ENCODE results near the gene DHCR7. TPM values are rescaled to one million over a fixed set of nuclear protein-coding genes. Genes with fewer than 3 reads are reported as not detected.

Gene DHCR7
- total RNA-seq, 1 donor from 2014 or later: 47.0 TPM

DNA sequence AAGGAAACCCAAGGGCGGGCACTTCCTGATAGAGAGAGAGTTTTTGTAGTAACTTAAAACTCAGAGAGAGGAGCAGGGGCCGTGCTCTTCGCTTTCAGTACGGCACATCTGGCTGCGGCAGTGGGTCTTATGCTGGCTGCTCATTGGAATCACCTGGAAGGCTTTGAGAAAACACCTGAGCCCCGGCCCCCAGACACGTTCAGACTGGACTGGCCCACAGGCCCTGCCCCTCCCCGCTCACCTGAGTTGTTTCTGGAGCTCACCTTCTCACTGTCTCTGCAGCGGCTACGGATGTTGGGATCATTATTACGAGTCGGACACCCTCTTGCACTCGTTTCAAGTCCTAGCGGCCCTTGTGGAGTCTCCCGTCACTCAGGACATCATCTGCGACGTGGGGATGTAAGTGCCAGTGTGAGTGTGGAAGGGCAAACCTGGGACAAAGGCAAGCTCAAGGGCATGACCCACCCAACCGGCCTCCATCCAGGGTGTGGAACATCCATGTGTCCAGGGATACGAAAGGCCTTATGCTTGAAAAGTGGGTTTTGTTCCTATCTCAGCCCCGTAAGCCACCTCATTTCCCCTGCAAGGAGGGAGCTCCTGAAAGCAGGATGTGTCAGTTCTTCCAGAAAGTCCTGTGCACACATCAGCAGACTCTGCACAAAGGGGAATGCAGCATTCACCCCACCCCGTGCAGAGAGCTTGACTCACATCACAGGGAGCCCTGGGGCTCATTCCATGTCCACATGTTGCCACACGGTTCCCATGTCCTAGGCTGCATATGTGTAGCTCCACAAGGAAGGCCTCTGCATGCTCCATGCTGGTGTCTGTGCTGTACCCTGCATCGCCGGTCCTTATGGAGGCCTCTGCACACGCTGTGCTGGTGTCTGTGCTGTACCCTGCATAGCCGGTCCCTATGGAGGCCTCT is 10.2 kb upstream of the DHCR7 start:
- intact Hi-C loops (cut with micrococcal nuclease): loop anchor here (10.0 kb wide), 2 partner anchors 1184 to 1254 kb away; partner anchors contain the start of genes FADD and PPFIA1

- intact Hi-C loops (cut with micrococcal nuclease): loop anchor here (10.0 kb wide), 2 partner anchors 1182 to 1252 kb away; partner anchors contain the start of genes FADD and PPFIA1
Observed at GRCh38 chr11:71456831-71457230, 8.6 kb upstream of the DHCR7 start.

- intact Hi-C loops (cut with micrococcal nuclease): loop anchor here (10.0 kb wide), 2 partner anchors 1181 to 1251 kb away; partner anchors contain the start of genes FADD and PPFIA1
Observed at GRCh38 chr11:71456294-71456693, 8.1 kb upstream of the DHCR7 start.

- intact Hi-C loops (cut with micrococcal nuclease): loop anchor here (10.0 kb wide), 2 partner anchors 1180 to 1250 kb away; partner anchors contain the start of genes FADD and PPFIA1
Observed at GRCh38 chr11:71454470-71455113, 6.4 kb upstream of the DHCR7 start.

- intact Hi-C loops (cut with micrococcal nuclease): loop anchor here (2.0 to 10.0 kb wide), 3 partner anchors 333 to 1249 kb away; partner anchors contain the start of genes FADD and PPFIA1
Observed at GRCh38 chr11:71453918-71454304, 5.7 kb upstream of the DHCR7 start.

DNA sequence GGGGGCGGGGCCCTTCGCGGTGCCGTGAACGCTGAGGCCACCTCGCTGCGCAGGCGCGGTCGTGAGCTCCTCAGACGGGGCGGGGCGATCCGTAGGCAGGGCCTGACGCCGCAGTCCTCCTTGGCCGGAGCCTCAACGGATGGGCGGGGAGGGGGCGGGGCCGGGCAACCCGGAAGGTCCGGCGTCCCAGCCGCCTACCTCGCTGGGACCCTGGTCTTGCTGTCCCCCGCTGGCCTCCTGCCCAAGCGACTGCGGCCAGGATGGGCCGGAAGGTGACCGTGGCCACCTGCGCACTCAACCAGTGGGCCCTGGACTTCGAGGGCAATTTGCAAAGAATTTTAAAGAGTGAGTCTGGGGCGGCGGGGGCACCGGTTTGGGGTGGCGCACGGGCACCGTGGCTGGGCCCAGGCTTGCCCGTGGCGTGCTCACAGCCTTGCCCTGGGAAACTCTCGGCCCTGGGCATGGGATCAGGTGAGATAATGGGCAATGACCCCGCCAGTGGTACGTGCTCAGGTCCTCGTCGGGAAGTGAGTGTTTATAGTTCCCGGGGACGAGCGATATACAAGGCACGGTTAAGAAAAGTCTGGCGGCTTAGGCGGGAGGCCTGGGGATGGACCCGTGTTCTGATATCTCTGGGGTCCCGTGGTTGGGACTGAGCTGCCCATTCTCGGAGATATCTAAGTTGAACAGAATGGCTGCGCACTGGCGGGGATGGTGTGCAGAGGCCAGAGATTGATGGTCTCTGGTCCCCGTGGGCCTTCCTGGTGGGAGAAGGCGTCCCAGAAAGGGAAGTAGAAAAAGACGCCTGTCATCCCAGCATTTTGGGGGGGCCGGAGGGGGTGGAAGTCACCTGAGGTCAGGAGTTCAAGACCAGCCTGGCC is 5.1 kb upstream of the DHCR7 start, which contains the start of gene NADSYN1:
NADSYN1 (plus strand) TSS at position 167 of the 881 bp plus-strand sequence; CDS start at position 261, 94 bp downstream.
- intact Hi-C loops (cut with micrococcal nuclease): loop anchor here (2.0 to 10.0 kb wide), 3 partner anchors 334 to 1248 kb away; partner anchors contain the start of genes FADD and PPFIA1

DNA sequence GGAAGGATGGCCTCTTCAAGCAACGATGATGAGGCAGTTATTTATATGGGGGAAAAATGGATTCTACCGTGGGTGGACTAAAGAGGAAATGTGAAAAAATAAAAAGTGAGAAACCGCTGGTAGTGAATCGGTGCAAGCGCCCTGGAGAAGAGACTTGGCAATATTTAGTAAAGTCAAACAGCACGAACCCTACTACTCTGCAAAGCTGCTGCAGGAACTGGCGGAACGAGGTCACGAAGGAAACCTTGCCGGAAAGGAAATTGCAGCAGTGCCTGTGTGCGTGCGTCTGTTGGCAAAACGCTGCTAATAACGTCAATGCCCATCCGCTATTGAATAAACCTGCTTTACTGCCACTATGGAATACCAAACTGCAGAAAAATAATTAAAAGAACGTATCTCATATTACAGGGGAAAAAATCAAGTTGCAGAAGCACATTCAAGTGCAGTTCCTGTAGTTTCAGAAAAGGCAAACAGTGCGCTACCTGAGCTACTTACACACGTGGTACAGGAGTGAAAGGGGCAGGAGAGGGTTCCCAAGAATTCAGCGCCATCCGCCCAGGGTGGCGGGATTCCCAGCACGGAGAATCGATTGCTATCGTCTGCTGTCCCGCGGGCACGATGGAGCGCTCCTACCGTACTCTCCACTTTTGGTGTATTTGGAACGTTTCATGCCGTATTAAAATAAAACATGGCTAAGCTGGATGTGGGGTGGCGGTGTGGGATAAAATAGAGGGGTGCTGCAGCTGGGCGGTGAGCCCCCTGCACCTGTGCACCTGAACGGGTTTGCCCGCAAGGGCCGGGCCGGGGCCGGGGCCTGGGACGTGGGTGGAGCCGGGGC is 4.2 kb upstream of the DHCR7 start:
- intact Hi-C loops (cut with micrococcal nuclease): loop anchor here (2.0 to 10.0 kb wide), 3 partner anchors 334 to 1248 kb away; partner anchors contain the start of genes FADD and PPFIA1

GRCh38 chr11:71451596-71452198 is 3.5 kb upstream of the DHCR7 start:
- intact Hi-C loops (cut with micrococcal nuclease): loop anchor here (2.0 to 10.0 kb wide), 3 partner anchors 335 to 1247 kb away; partner anchors contain the start of genes FADD and PPFIA1

DNA sequence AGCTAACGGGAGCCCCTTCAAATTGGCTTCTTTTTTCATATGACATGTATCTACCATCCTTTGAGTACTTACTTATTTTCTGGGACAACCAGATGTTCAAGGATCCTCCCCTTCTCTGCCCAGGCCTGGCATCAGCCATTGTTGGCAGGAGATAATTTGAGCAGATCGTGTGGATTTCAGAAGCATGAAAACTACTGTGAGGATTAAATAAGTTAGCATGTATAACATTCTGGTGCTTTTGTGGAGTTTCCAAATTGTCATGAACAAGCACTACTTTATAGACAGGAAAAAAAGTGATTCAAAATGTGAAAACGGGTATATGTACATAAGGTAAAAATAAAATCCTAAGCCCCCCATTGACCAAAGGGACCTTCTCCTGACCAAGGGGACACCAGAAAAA is 2.7 kb upstream of the DHCR7 start:
- intact Hi-C loops (cut with micrococcal nuclease): loop anchor here (10.0 kb wide), 2 partner anchors 1176 to 1246 kb away; partner anchors contain the start of genes FADD and PPFIA1

DNA sequence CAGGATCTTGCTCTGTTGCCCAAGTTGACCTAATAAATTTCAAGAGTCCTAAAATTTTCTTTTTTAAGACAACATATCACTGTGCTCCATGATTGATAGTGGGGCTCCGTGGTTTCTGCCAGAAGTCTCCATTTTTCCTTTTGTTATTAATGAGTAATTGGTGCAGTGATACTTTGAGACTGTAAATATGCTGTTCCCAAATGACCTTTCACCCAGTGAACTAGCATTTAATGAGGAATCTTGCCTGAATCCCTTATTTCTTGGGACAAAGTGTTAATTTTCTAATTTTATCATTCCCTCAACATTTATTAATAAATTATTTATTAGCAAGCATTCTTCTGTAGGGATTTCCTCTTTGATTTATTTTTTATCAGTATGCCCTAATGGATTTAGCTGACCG is 2.3 kb upstream of the DHCR7 start:
- intact Hi-C loops (cut with micrococcal nuclease): loop anchor here (10.0 kb wide), 2 partner anchors 1176 to 1246 kb away; partner anchors contain the start of genes FADD and PPFIA1

GRCh38 chr11:71449596-71449995 is 1.4 kb upstream of the DHCR7 start:
- intact Hi-C loops (cut with micrococcal nuclease): no loop called here

DNA sequence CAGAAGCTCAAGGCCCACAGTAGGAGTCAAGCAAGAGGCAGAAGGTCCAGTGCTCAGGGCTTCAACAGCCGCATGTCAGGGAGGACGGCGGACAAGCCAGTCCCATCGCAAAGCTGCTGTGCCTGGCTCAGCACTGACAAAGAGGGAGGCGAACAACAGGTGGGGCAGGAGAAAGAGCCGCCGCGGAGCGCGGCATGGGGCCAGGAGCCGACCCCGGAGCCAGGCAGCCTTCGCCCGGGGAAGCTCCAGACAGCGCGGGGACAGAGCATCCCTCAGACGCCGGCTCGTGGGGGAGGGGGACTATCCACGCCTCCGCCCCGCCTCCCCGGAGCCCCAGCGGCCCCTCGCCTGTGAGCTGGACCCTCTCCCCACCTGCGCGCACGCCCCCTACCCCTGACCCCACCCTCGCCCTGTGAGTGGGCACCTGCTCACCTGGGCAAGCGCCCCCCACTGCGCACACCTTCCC is 369 bp downstream of the DHCR7 start:
- intact Hi-C loops (cut with micrococcal nuclease): no loop called here

DNA sequence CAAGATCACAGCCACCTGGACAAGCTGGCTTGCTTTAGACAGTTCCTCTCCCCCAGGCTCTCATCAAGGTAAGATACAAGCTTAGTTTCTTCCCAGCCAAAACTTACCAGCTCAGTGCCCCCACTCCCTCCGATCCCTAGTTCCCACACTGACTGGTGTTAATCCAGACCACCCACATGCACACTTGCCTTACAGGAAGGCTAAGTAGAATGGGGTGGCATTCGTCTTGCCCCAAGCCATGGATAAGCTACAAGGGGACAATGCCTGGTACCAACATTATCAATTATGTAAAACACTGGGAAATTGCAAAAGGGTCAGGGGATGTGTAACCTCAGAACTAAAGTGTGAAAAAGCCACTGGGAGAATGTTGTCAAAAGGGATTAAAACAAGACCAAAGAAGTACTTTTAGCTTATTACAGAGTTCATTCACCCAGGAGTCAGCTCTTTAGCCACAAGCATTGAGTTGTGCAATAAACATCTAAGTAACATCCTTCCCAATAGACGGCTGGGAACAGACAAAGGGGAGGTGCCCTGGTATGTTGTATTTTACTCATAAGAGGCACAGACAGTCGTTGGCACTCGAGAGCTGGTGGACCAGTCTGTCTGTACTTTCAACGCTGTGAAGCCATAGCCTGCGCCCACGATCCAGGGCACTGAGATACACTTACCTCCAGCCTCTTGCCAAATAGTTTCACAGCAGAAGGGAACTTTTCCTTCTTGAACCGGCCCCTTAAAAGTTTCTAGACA is 1.1 kb downstream of the DHCR7 start:
- intact Hi-C loops (cut with micrococcal nuclease): no loop called here

DNA sequence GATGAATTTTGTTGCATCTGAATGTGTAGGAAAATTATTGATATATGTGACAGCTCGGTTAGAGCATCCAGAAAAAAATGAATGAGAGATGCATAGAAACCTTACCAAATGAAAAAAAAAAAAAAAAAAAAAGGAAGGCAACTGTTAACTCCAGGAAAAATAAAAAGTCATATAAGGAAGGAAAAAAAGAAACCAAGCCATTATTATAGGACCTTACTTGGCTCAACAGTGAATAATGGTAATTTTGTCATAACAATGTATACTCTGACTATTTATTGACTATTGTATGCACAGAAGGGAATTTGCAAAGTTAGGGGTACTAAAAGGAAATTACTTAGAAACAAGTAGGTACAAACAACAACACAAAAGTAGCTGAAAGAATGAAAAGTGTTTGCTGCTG is 2.0 kb downstream of the DHCR7 start:
- intact Hi-C loops (cut with micrococcal nuclease): no loop called here

GRCh38 chr11:71444811-71445210 is 3.4 kb downstream of the DHCR7 start:
- intact Hi-C loops (cut with micrococcal nuclease): no loop called here

DNA sequence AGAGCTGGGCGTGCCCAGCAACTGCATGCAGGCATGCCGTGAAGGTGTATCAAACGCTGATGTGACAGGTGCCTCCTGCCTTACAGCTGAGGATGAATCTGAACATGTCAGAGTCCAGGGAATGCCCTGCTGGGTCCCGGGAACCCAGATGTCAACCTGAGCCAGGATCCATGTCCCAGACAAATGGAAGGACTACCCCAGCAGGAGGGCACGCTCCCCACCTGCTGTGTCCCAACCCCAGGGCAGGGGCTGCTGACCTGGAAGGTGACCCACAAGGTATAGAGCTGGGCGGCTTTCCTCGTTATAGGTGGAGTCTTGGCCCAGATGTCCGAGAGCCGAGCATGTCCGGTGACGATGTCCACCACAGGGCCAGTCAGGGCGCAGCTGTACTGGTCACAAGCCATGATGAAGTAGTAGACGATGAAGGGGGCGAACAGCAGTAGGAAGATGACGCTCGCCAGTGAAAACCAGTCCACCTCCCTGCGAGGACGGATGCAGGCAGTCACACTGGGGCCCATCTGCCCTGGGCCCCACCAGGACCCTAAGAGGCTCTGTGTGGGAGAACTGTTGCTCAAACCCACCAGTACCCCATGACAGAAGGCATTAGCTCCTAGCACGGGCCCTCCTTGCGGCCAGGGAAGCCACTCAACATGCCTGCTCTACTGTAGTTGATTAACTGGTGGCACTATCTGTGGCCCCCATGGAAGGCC is 4.3 kb downstream of the DHCR7 start:
- intact Hi-C loops (cut with micrococcal nuclease): no loop called here

DNA sequence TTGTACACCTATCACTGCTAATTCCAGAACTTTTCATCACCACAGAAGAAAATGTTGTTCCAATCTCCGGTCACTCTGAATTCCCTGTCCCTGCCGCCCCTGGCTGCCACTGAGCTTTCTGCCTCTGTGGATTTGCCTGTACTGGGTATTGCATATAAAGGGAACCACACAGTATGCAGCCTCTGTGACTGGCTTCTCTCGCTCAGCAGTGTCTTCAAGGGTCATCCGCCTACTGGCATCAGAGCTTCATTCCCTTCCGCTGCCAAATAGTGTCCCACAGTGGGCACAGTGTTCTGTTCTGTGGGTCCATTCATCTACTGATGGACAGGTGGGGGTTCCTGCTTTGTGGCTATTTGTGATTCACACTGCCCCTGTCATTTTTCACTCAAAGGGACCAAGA is 5.3 kb downstream of the DHCR7 start:
- intact Hi-C loops (cut with micrococcal nuclease): no loop called here

GRCh38 chr11:71442123-71442522 is 6.1 kb downstream of the DHCR7 start:
- intact Hi-C loops (cut with micrococcal nuclease): no loop called here

All from T-helper 2 cell treated with Interferon-gamma antibody and Interleukin-4, amounts not matched to agents 100 ng/mL and 5 ng/mL, for 36 hours (primary cell).